ENCODE data around the gene EEF1AKMT3. TPM values are rescaled to one million over a fixed set of nuclear protein-coding genes. Genes with fewer than 3 reads are reported as not detected.
A peak's percentile ranks its signal among the peaks of the same experiment; 100 is the strongest.

EEF1AKMT3 gene
- total RNA-seq, 2 donors from 2014 or later: 3.4 to 4.8 TPM

- Histone ChIP-seq H3K27me3 (no peaks in the 10 kb centered on the region), H3K9me3 (no peaks in the 10 kb centered on the region), H3K9ac (ENCODE audit: low read depth in 2 of 2, low read length in 2 of 2) (no peak overlapping the region), H3K4me3 (no peak overlapping the region), H3K36me3 (peaks cover 61% of the 10 kb centered on the region), H3K4me1 (peaks cover 7% of the 10 kb centered on the region), H3K27ac (no peak overlapping the region)
- intact Hi-C loops (cut with DNase I): no loop called here
- TF ChIP-seq CTCF (IDR thresholded peaks at IDR 0.05): no peak
- DNase-seq: no peak
These were observed 54.0 kb downstream of the EEF1AKMT3 start for GRCh38 chr12:57826400-57826799.

GRCh38 chr12:57826966-57827365 lies 54.6 kb downstream of the EEF1AKMT3 start:
- intact Hi-C loops (cut with DNase I): no loop called here
- peaks cover 12% of the 10 kb centered on the region for H3K4me1 ChIP-seq

GRCh38 chr12:57829025-57829777 lies 56.8 kb downstream of the EEF1AKMT3 start:
- no peak overlapping the region for H3K4me3 ChIP-seq
- no peak for DNase-seq
- TF ChIP-seq CTCF (IDR thresholded peaks at IDR 0.05): no peak
- H3K9ac ChIP-seq (ENCODE audit: low read depth in 2 of 2, low read length in 2 of 2): no peak overlapping the region
- peaks cover 41% of the 10 kb centered on the region for H3K36me3 ChIP-seq
- no peaks in the 10 kb centered on the region for H3K27me3 ChIP-seq
- H3K4me1 ChIP-seq: peaks cover 22% of the 10 kb centered on the region
- intact Hi-C loops (cut with DNase I): no loop called here
- H3K27ac ChIP-seq: no peak overlapping the region
- no peaks in the 10 kb centered on the region for H3K9me3 ChIP-seq

More at GRCh38 chr12:57826966-57827365, 54.6 kb downstream of the EEF1AKMT3 start:
- Histone ChIP-seq H3K9me3 (no peaks in the 10 kb centered on the region), H3K9ac (ENCODE audit: low read depth in 2 of 2, low read length in 2 of 2) (no peak overlapping the region), H3K4me3 (no peak overlapping the region), H3K36me3 (peaks cover 61% of the 10 kb centered on the region), H3K27ac (no peak overlapping the region), H3K27me3 (no peaks in the 10 kb centered on the region)
- no peak for DNase-seq
- no peak for TF ChIP-seq CTCF (IDR thresholded peaks at IDR 0.05)

- DNase-seq: no peak
- H3K27ac ChIP-seq: no peak overlapping the region
- H3K36me3 ChIP-seq: peaks cover 30% of the 10 kb centered on the region
- no peaks in the 10 kb centered on the region for H3K27me3 ChIP-seq
- no peaks in the 10 kb centered on the region for H3K9me3 ChIP-seq
- H3K9ac ChIP-seq (ENCODE audit: low read depth in 2 of 2, low read length in 2 of 2): no peak overlapping the region
- TF ChIP-seq CTCF (IDR thresholded peaks at IDR 0.05): no peak
- intact Hi-C loops (cut with DNase I): loop anchor here (5.0 kb wide), 2 partner anchors 48 to 77 kb away; partner anchors contain the start of gene TSFM
- H3K4me3 ChIP-seq: no peak overlapping the region
- peaks cover 34% of the 10 kb centered on the region for H3K4me1 ChIP-seq
These were observed 58.0 kb downstream of the EEF1AKMT3 start for GRCh38 chr12:57830393-57830792.

Small RNA genes within 50 kb of the gene (microRNA-seq; reads per million reads assigned to microRNA genes)
- gene MIR26A2: 1,003 reads per million, percentile 80 among the genes with 10 or more reads in this experiment
- not detected for gene MIR6759

Other genes with a start within 250 kb of the EEF1AKMT3 start
- gene MBD6, start 249.8 kb upstream of the EEF1AKMT3 start, total RNA-seq: 100 to 1,000 TPM in 1 of 2 donors, 10 to 100 TPM in 1; 95.4 to 133 TPM
- 100 to 1,000 TPM; 131 to 139 TPM for gene DCTN2, start 225.4 kb upstream of the EEF1AKMT3 start, total RNA-seq
- 1 to 10 TPM in 1 of 2 donors, under 1 TPM in 1; 0.67 to 2.1 TPM for gene KIF5A, start 222.6 kb upstream of the EEF1AKMT3 start, total RNA-seq
- 10 to 100 TPM; 43.6 to 60.2 TPM for gene PIP4K2C, start 181.4 kb upstream of the EEF1AKMT3 start, total RNA-seq
- 1 to 10 TPM; 3.4 to 7.4 TPM for gene DTX3, start 167.8 kb upstream of the EEF1AKMT3 start, total RNA-seq
- 10 to 100 TPM in 1 of 2 donors, 1 to 10 TPM in 1; 2.4 to 12.8 TPM for gene ARHGEF25, start 161.2 kb upstream of the EEF1AKMT3 start, total RNA-seq
- under 1 TPM; 0.32 to 0.88 TPM for gene B4GALNT1, start 139.4 kb upstream of the EEF1AKMT3 start, total RNA-seq
- 100 to 1,000 TPM; 219 to 284 TPM for gene OS9, start 78.5 kb upstream of the EEF1AKMT3 start, total RNA-seq
- gene AGAP2, start 33.9 kb upstream of the EEF1AKMT3 start, total RNA-seq: 1 to 10 TPM in 1 of 2 donors, under 1 TPM in 1; 0.86 to 1.0 TPM
- gene TSPAN31, start 27.6 kb upstream of the EEF1AKMT3 start, total RNA-seq: 10 to 100 TPM; 19.3 to 32.3 TPM
- gene CDK4, start 20.3 kb upstream of the EEF1AKMT3 start, total RNA-seq: 100 to 1,000 TPM in 1 of 2 donors, 10 to 100 TPM in 1; 45.7 to 121 TPM
- 10 to 100 TPM; 10.6 to 14.3 TPM for gene MARCHF9, start 17.5 kb upstream of the EEF1AKMT3 start, total RNA-seq
- 1 to 10 TPM in 1 of 2 donors, under 1 TPM in 1; 0.80 to 1.6 TPM for gene CYP27B1, start 5.5 kb upstream of the EEF1AKMT3 start, total RNA-seq
- 10 to 100 TPM in 1 of 2 donors, 1 to 10 TPM in 1; 7.1 to 18.9 TPM for gene METTL1, start 509 bp upstream of the EEF1AKMT3 start, total RNA-seq
- gene TSFM, start 10.2 kb downstream of the EEF1AKMT3 start, total RNA-seq: 10 to 100 TPM; 35.6 to 68.9 TPM
- gene AVIL, start 46.1 kb downstream of the EEF1AKMT3 start, total RNA-seq: 1 to 10 TPM; 5.1 to 8.1 TPM
- gene CTDSP2, start 74.1 kb downstream of the EEF1AKMT3 start, total RNA-seq: 100 to 1,000 TPM; 131 to 200 TPM
- gene ATP23, start 169.0 kb downstream of the EEF1AKMT3 start, total RNA-seq: 10 to 100 TPM; 13.1 to 14.9 TPM

All from colonic mucosa (tissue), 4 donors.